ENCODE measurements around the gene NCL. TPM values are rescaled to one million over a fixed set of nuclear protein-coding genes. Genes with fewer than 3 reads are reported as not detected.

NCL gene
- total RNA-seq, 1 donor, result 92.6 TPM

- Histone ChIP-seq H3K27me3 (ENCODE audit: insufficient read depth, low read length) (no peaks in the 10 kb centered on the region), H3K27ac (ENCODE audit: low read depth, low read length) (no peak overlapping the region), H3K4me3 (ENCODE audit: insufficient read depth, low read length) (no peak overlapping the region), H3K4me1 (ENCODE audit: insufficient read depth, low read length) (no peaks in the 10 kb centered on the region), H3K9me3 (ENCODE audit: low read depth, low read length) (no peaks in the 10 kb centered on the region), H3K4me2 (ENCODE audit: insufficient read depth, low read length) (no peak overlapping the region), H3K36me3 (ENCODE audit: insufficient read depth, low read length) (no peaks in the 10 kb centered on the region), H4K20me1 (ENCODE audit: insufficient read depth, low read length) (no peaks in the 10 kb centered on the region), H2AFZ (ENCODE audit: low read length) (no peak overlapping the region), H3K79me2 (ENCODE audit: insufficient read depth, low read length) (no peaks in the 10 kb centered on the region)
- no peak for DNase-seq (ENCODE audit: insufficient read length, low spot score, missing footprints)
- no peak for TF ChIP-seq CTCF (IDR thresholded peaks at IDR 0.05; ENCODE audit: extremely low read depth, low read depth, low read length)
Measured at GRCh38 chr2:231475965-231476364, 11.7 kb upstream of the NCL start.

GRCh38 chr2:231472816-231473215 lies 8.5 kb upstream of the NCL start:
- no peak overlapping the region for H3K4me3 ChIP-seq (ENCODE audit: insufficient read depth, low read length)
- H3K9me3 ChIP-seq (ENCODE audit: low read depth, low read length), result no peaks in the 10 kb centered on the region
- no peaks in the 10 kb centered on the region for H3K27me3 ChIP-seq (ENCODE audit: insufficient read depth, low read length)
- H3K36me3 ChIP-seq (ENCODE audit: insufficient read depth, low read length), result no peaks in the 10 kb centered on the region
- H3K4me1 ChIP-seq (ENCODE audit: insufficient read depth, low read length), result no peaks in the 10 kb centered on the region
- DNase-seq (ENCODE audit: insufficient read length, low spot score, missing footprints), result no peak
- no peak for TF ChIP-seq CTCF (IDR thresholded peaks at IDR 0.05; ENCODE audit: extremely low read depth, low read depth, low read length)
- H2AFZ ChIP-seq (ENCODE audit: low read length), result no peak overlapping the region
- H4K20me1 ChIP-seq (ENCODE audit: insufficient read depth, low read length), result no peaks in the 10 kb centered on the region
- no peak overlapping the region for H3K27ac ChIP-seq (ENCODE audit: low read depth, low read length)
- no peak overlapping the region for H3K4me2 ChIP-seq (ENCODE audit: insufficient read depth, low read length)
- H3K79me2 ChIP-seq (ENCODE audit: insufficient read depth, low read length), result no peaks in the 10 kb centered on the region

- Histone ChIP-seq H3K27ac (ENCODE audit: low read depth, low read length) (no peak overlapping the region), H2AFZ (ENCODE audit: low read length) (no peak overlapping the region), H3K79me2 (ENCODE audit: insufficient read depth, low read length) (peaks cover under 1% of the 10 kb centered on the region), H3K4me1 (ENCODE audit: insufficient read depth, low read length) (peaks cover 2% of the 10 kb centered on the region), H4K20me1 (ENCODE audit: insufficient read depth, low read length) (no peaks in the 10 kb centered on the region), H3K27me3 (ENCODE audit: insufficient read depth, low read length) (no peaks in the 10 kb centered on the region), H3K36me3 (ENCODE audit: insufficient read depth, low read length) (no peaks in the 10 kb centered on the region), H3K4me3 (ENCODE audit: insufficient read depth, low read length) (no peak overlapping the region), H3K4me2 (ENCODE audit: insufficient read depth, low read length) (no peak overlapping the region), H3K9me3 (ENCODE audit: low read depth, low read length) (no peaks in the 10 kb centered on the region)
- no peak for TF ChIP-seq CTCF (IDR thresholded peaks at IDR 0.05; ENCODE audit: extremely low read depth, low read depth, low read length)
- DNase-seq (ENCODE audit: insufficient read length, low spot score, missing footprints), result no peak
Measured at GRCh38 chr2:231470246-231470900, 6.1 kb upstream of the NCL start.

GRCh38 chr2:231469583-231469950 lies 5.3 kb upstream of the NCL start:
- H3K4me3 ChIP-seq (ENCODE audit: insufficient read depth, low read length), result no peak overlapping the region
- no peaks in the 10 kb centered on the region for H3K9me3 ChIP-seq (ENCODE audit: low read depth, low read length)
- H3K27ac ChIP-seq (ENCODE audit: low read depth, low read length), result no peak overlapping the region
- DNase-seq (ENCODE audit: insufficient read length, low spot score, missing footprints), result no peak
- no peaks in the 10 kb centered on the region for H3K36me3 ChIP-seq (ENCODE audit: insufficient read depth, low read length)
- H3K4me2 ChIP-seq (ENCODE audit: insufficient read depth, low read length), result no peak overlapping the region
- H3K79me2 ChIP-seq (ENCODE audit: insufficient read depth, low read length), result peaks cover 3% of the 10 kb centered on the region
- peaks cover 7% of the 10 kb centered on the region for H3K4me1 ChIP-seq (ENCODE audit: insufficient read depth, low read length)
- no peaks in the 10 kb centered on the region for H3K27me3 ChIP-seq (ENCODE audit: insufficient read depth, low read length)
- H2AFZ ChIP-seq (ENCODE audit: low read length), result no peak overlapping the region
- no peaks in the 10 kb centered on the region for H4K20me1 ChIP-seq (ENCODE audit: insufficient read depth, low read length)
- no peak for TF ChIP-seq CTCF (IDR thresholded peaks at IDR 0.05; ENCODE audit: extremely low read depth, low read depth, low read length)
